ENCODE results near the gene PKN2.

- TF ChIP-seq CTCF (IDR thresholded peaks at IDR 0.05) = no peak
- no peak for TF ChIP-seq IRF1 (CRISPR knock-in tag; IDR thresholded peaks at IDR 0.05)
- TF ChIP-seq FOXP4 (CRISPR knock-in tag; IDR thresholded peaks at IDR 0.05) = no peak
- TF ChIP-seq JUN (CRISPR knock-in tag; IDR thresholded peaks at IDR 0.05) = no peak
- no peak for TF ChIP-seq ETV6 (CRISPR knock-in tag; IDR thresholded peaks at IDR 0.05)
- TF ChIP-seq ZBTB21 (CRISPR knock-in tag; IDR thresholded peaks at IDR 0.05; ENCODE audit: borderline replicate concordance) = no peak
- no peak for TF ChIP-seq PRRX2 (CRISPR knock-in tag; IDR thresholded peaks at IDR 0.05)
These were observed 13.6 kb upstream of the PKN2 start for GRCh38 chr1:88670462-88670861.

All from WTC11 (cell line).